Measurements from ENCODE around the gene S100A12. TPM values are rescaled to one million over a fixed set of nuclear protein-coding genes. Genes with fewer than 3 reads are reported as not detected.

S100A12 gene
- total and polyA plus RNA-seq, 4 experiments from 2014 or later, result 0.95 TPM; not detected in 3

GRCh38 chr1:153395776-153396175, 20.4 kb upstream of the S100A12 start:
- no peaks in the 10 kb centered on the region for H3K4me1 Mint-ChIP-seq
- CTCF ChIA-PET (ENCODE audit: partially characterized antibody), result no interaction called here
- peaks cover 13 to 30% of the 10 kb centered on the region in 2 donors for H3K27me3 Mint-ChIP-seq
- no peak overlapping the region for H3K4me3 Mint-ChIP-seq
- POLR2A ChIA-PET (ENCODE audit: partially characterized antibody), result no interaction called here
- H3K4me1 ChIP-seq (ENCODE audit: insufficient read depth, low read length), result no peaks in the 10 kb centered on the region
- H3K27ac Mint-ChIP-seq, result no peak overlapping the region
- H3K27me3 ChIP-seq (ENCODE audit: insufficient read depth, low read length), result no peaks in the 10 kb centered on the region
- intact Hi-C loops (cut with micrococcal nuclease), result no loop called here
- H3K27ac ChIP-seq (ENCODE audit: low read depth, low read length), result no peak overlapping the region
- no peaks in the 10 kb centered on the region for H3K36me3 ChIP-seq (ENCODE audit: insufficient read depth, low read length)
- no peak for DNase-seq
- peaks cover 0 to 1% (median 0%) of the 10 kb centered on the region in 8 donors for H3K9me3 Mint-ChIP-seq
- H3K4me3 ChIP-seq (ENCODE audit: low read length in 2 of 2), result no peak overlapping the region
- no peaks in the 10 kb centered on the region for H3K9me3 ChIP-seq (ENCODE audit: control insufficient read depth in 1 of 2, low read length in 2 of 2)
- no peaks in the 10 kb centered on the region for H3K36me3 Mint-ChIP-seq

DNA sequence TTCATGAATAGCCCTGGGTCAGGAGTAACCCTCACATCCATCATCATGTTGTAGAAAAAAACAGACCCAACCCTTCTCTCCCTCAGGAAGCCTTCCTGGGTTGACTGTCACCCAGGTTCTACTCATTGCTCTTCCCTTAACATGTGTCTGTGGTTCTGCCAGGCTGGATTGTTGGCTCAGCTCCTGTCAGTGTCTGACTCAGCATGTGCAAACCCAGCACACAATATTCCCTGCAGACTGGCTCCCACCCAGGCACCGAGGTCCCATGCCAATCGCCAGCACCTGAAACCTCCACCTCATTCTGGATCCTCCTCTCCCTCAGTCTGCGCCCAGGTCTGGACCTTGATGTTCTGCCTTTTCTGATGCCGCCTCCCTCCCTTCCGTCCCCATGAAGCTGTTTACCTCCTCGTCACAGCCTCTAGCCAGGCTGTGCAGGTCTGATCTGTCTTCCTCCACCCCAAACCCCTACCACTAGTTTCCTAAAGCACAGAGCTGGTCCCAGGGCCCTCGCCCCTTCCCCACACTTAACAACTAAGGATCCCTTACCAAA, 19.8 kb upstream of the S100A12 start:
- Histone ChIP-seq H3K27me3 (ENCODE audit: insufficient read depth, low read length) (no peaks in the 10 kb centered on the region), H3K27ac (ENCODE audit: low read depth, low read length) (no peak overlapping the region), H3K9me3 (ENCODE audit: control insufficient read depth in 1 of 2, low read length in 2 of 2) (no peaks in the 10 kb centered on the region), H3K4me1 (ENCODE audit: insufficient read depth, low read length) (no peaks in the 10 kb centered on the region), H3K36me3 (ENCODE audit: insufficient read depth, low read length) (no peaks in the 10 kb centered on the region), H3K4me3 (ENCODE audit: low read length in 2 of 2) (no peak overlapping the region)
- intact Hi-C loops (cut with micrococcal nuclease), result no loop called here
- Mint-ChIP-seq H3K4me1 (no peaks in the 10 kb centered on the region), H3K9me3 (peaks cover 0 to 1% (median 0%) of the 10 kb centered on the region in 8 donors), H3K4me3 (no peak overlapping the region), H3K36me3 (no peaks in the 10 kb centered on the region), H3K27ac (peak overlapping the region in 1 of 7 donors; percentile 34), H3K27me3 (peaks cover 13 to 31% of the 10 kb centered on the region in 2 donors)
- CTCF ChIA-PET (ENCODE audit: partially characterized antibody), result no interaction called here
- DNase-seq, result no peak
- POLR2A ChIA-PET (ENCODE audit: partially characterized antibody), result no interaction called here

DNA sequence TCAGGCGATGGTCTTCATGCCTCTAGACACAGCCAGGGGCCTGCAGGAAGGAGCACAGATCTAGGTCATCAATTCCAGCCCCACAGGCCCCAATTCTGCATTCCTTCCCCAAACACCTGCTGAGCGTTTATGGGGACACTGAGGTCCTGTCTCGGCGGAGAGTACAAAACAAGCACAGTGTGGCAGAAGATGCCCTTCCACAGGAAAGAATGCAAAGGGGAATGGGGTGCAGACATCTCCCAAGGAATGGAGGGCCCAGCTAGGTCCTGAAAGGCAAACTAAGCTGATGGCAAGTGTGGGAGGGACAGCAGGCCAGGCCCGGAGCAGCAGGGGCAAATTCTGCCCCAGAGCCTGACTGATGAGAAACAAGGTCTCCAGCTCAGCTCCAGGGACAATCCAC, 19.0 kb upstream of the S100A12 start:
- Histone ChIP-seq H3K4me3 (ENCODE audit: low read length in 2 of 2) (no peak overlapping the region), H3K4me1 (ENCODE audit: insufficient read depth, low read length) (no peaks in the 10 kb centered on the region), H3K9me3 (ENCODE audit: control insufficient read depth in 1 of 2, low read length in 2 of 2) (no peaks in the 10 kb centered on the region), H3K36me3 (ENCODE audit: insufficient read depth, low read length) (no peaks in the 10 kb centered on the region), H3K27ac (ENCODE audit: low read depth, low read length) (no peak overlapping the region), H3K27me3 (ENCODE audit: insufficient read depth, low read length) (no peaks in the 10 kb centered on the region)
- H3K4me1 Mint-ChIP-seq, result peaks cover 0 to 1% (median 0%) of the 10 kb centered on the region in 4 donors
- H3K27me3 Mint-ChIP-seq, result peaks cover 13 to 37% of the 10 kb centered on the region in 2 donors
- DNase-seq, result no peak
- POLR2A ChIA-PET (ENCODE audit: partially characterized antibody), result no interaction called here
- CTCF ChIA-PET (ENCODE audit: partially characterized antibody), result no interaction called here
- H3K9me3 Mint-ChIP-seq, result peaks cover 0 to 1% (median 0%) of the 10 kb centered on the region in 8 donors
- no peaks in the 10 kb centered on the region for H3K36me3 Mint-ChIP-seq
- no peak overlapping the region for H3K4me3 Mint-ChIP-seq
- no peak overlapping the region for H3K27ac Mint-ChIP-seq
- intact Hi-C loops (cut with micrococcal nuclease), result no loop called here

- no peak overlapping the region for H3K4me3 ChIP-seq (ENCODE audit: low read length in 2 of 2)
- ChIA-PET POLR2A (ENCODE audit: partially characterized antibody) (no interaction called here), CTCF (ENCODE audit: partially characterized antibody) (no interaction called here)
- H3K4me1 ChIP-seq (ENCODE audit: insufficient read depth, low read length), result no peaks in the 10 kb centered on the region
- intact Hi-C loops (cut with micrococcal nuclease), result no loop called here
- no peak overlapping the region for H3K27ac ChIP-seq (ENCODE audit: low read depth, low read length)
- Mint-ChIP-seq H3K27me3 (peaks cover 13 to 34% of the 10 kb centered on the region in 2 donors), H3K4me3 (no peak overlapping the region), H3K27ac (no peak overlapping the region), H3K36me3 (no peaks in the 10 kb centered on the region), H3K9me3 (peaks cover 0 to 1% (median 0%) of the 10 kb centered on the region in 8 donors), H3K4me1 (peaks cover 0 to 1% (median 0%) of the 10 kb centered on the region in 4 donors)
- H3K36me3 ChIP-seq (ENCODE audit: insufficient read depth, low read length), result no peaks in the 10 kb centered on the region
- no peak for DNase-seq
- H3K27me3 ChIP-seq (ENCODE audit: insufficient read depth, low read length), result no peaks in the 10 kb centered on the region
- no peaks in the 10 kb centered on the region for H3K9me3 ChIP-seq (ENCODE audit: control insufficient read depth in 1 of 2, low read length in 2 of 2)
Observed at GRCh38 chr1:153393926-153394325, 18.5 kb upstream of the S100A12 start.

GRCh38 chr1:153392822-153393221, 17.4 kb upstream of the S100A12 start:
- Histone ChIP-seq H3K36me3 (ENCODE audit: insufficient read depth, low read length) (no peaks in the 10 kb centered on the region), H3K4me1 (ENCODE audit: insufficient read depth, low read length) (no peaks in the 10 kb centered on the region), H3K27ac (ENCODE audit: low read depth, low read length) (no peak overlapping the region), H3K27me3 (ENCODE audit: insufficient read depth, low read length) (no peaks in the 10 kb centered on the region), H3K9me3 (ENCODE audit: control insufficient read depth in 1 of 2, low read length in 2 of 2) (no peaks in the 10 kb centered on the region), H3K4me3 (ENCODE audit: low read length in 2 of 2) (no peak overlapping the region)
- CTCF ChIA-PET (ENCODE audit: partially characterized antibody), result interaction anchor here (1.2 to 1.5 kb wide), 2 partner anchors 14 to 102 kb away, joined by 3 read pairs; no protein-coding TSS in a partner anchor
- POLR2A ChIA-PET (ENCODE audit: partially characterized antibody), result no interaction called here
- Mint-ChIP-seq H3K36me3 (no peaks in the 10 kb centered on the region), H3K4me3 (no peak overlapping the region), H3K4me1 (peaks cover 0 to 1% (median 0%) of the 10 kb centered on the region in 4 donors), H3K27ac (no peak overlapping the region), H3K27me3 (peaks cover 13 to 33% of the 10 kb centered on the region in 2 donors), H3K9me3 (peaks cover 0 to 1% (median 0%) of the 10 kb centered on the region in 8 donors)
- DNase-seq, result no peak
- intact Hi-C loops (cut with micrococcal nuclease), result no loop called here

- Histone ChIP-seq H3K27ac (ENCODE audit: low read depth, low read length) (no peak overlapping the region), H3K27me3 (ENCODE audit: insufficient read depth, low read length) (no peaks in the 10 kb centered on the region), H3K4me1 (ENCODE audit: insufficient read depth, low read length) (no peaks in the 10 kb centered on the region), H3K4me3 (ENCODE audit: low read length in 2 of 2) (no peak overlapping the region), H3K9me3 (ENCODE audit: control insufficient read depth in 1 of 2, low read length in 2 of 2) (no peaks in the 10 kb centered on the region), H3K36me3 (ENCODE audit: insufficient read depth, low read length) (no peaks in the 10 kb centered on the region)
- peaks cover 13 to 35% of the 10 kb centered on the region in 2 donors for H3K27me3 Mint-ChIP-seq
- no peak for DNase-seq
- H3K9me3 Mint-ChIP-seq, result peaks cover 0 to 1% (median 0%) of the 10 kb centered on the region in 8 donors
- H3K4me3 Mint-ChIP-seq, result no peak overlapping the region
- ChIA-PET POLR2A (ENCODE audit: partially characterized antibody) (no interaction called here), CTCF (ENCODE audit: partially characterized antibody) (interaction anchor here (1.2 to 1.5 kb wide), 2 partner anchors 15 to 103 kb away, joined by 3 read pairs; no protein-coding TSS in a partner anchor)
- peaks cover 0 to 1% (median 0%) of the 10 kb centered on the region in 4 donors for H3K4me1 Mint-ChIP-seq
- no peaks in the 10 kb centered on the region for H3K36me3 Mint-ChIP-seq
- H3K27ac Mint-ChIP-seq, result no peak overlapping the region
- intact Hi-C loops (cut with micrococcal nuclease), result no loop called here
Observed at GRCh38 chr1:153392258-153392657, 16.8 kb upstream of the S100A12 start.

DNA sequence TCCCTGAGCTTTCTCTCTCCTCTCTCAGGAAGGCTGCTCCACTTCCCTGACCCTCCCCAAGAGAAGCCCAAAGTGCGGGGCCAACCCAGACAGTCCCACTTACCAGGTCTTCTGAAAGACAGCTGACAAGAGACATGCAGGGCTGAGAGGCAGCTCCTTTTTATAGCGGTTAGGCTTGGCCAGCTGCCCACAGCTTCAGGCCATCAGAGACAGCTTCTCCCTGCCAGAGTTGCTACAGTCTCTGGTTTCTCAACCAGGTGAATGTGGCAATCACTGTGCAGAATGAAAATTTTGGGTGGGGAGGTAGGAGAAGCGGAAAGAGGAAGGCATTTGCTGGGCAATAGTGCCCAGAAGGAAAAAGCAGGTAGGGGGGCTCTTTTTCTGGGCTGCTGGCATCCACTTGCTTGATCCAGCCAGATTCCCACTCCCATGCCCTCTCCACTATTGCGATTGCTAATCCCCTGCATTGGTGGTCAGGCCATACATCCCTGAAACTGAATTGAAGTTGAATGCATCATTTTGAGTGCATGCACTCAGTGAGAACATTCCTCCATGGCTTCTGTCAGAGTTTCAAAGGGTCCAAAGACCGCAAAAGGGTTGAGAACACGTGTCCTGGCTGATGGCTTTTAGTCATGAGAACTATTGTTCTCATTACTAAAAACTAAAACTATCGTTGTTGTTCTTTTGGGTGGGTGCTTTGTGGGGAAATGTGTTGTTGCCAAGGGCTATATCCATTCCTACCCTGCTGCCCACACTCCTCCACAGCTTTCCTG, 15.7 kb upstream of the S100A12 start, which contains the start of gene S100A8:
TSS of gene S100A8 (minus strand) at position 136 of the 773 bp plus-strand sequence. CDS start 538 bp downstream, outside the sequence.
- H3K27ac Mint-ChIP-seq, result no peak within 1 kb of the TSS
- Histone ChIP-seq H3K9me3 (ENCODE audit: control insufficient read depth in 1 of 2, low read length in 2 of 2) (no peaks in the 10 kb centered on the region), H3K4me3 (ENCODE audit: low read length in 2 of 2) (no peak within 1 kb of the TSS), H3K4me1 (ENCODE audit: insufficient read depth, low read length) (no peaks in the 10 kb centered on the region), H3K36me3 (ENCODE audit: insufficient read depth, low read length) (no peaks in the 10 kb centered on the region), H3K27ac (ENCODE audit: low read depth, low read length) (no peak within 1 kb of the TSS), H3K27me3 (ENCODE audit: insufficient read depth, low read length) (peaks cover 4% of the 10 kb centered on the region)
- DNase-seq, result no peak
- peaks cover 0 to 1% (median 0%) of the 10 kb centered on the region in 4 donors for H3K4me1 Mint-ChIP-seq
- CTCF ChIA-PET (ENCODE audit: partially characterized antibody), result no interaction called here
- peak within 1 kb of the TSS in 1 of 8 donors; percentile 26 for H3K4me3 Mint-ChIP-seq
- intact Hi-C loops (cut with micrococcal nuclease), result no loop called here
- H3K9me3 Mint-ChIP-seq, result peaks cover 0 to 1% (median 0%) of the 10 kb centered on the region in 8 donors
- H3K36me3 Mint-ChIP-seq, result no peaks in the 10 kb centered on the region
- H3K27me3 Mint-ChIP-seq, result peaks cover 14 to 38% of the 10 kb centered on the region in 2 donors
- POLR2A ChIA-PET (ENCODE audit: partially characterized antibody), result no interaction called here

Measured in CD4-positive, alpha-beta memory T cell (primary cell).